ENCODE results near the gene AP2A1.

- TF ChIP-seq POLR2A (IDR thresholded peaks at IDR 0.05; ENCODE audit: extremely low read depth, insufficient read length) (no peak), CTCF (IDR thresholded peaks at IDR 0.05; ENCODE audit: low read depth, low read length) (no peak), MAX (IDR thresholded peaks at IDR 0.05; ENCODE audit: low read depth, low read length) (no peak), MYC (IDR thresholded peaks at IDR 0.05; ENCODE audit: low read depth, low read length) (no peak)
These were observed 70.2 kb downstream of the AP2A1 start for GRCh38 chr19:49837009-49837310.

All from NB4 (cell line).